IMR-90 (cell line): ENCODE results near the gene C6orf89.

Experiments used
- BHLHE40 ChIP-seq: fragments of 150-350 bp; IDR thresholded peaks from 2 replicates; pipeline ENCODE4 v1.6.1; 2016; ENCODE audit warnings: mild to moderate bottlenecking, low read depth, low read length
- CHD1 ChIP-seq: IDR thresholded peaks from 2 replicates; pipeline ENCODE4 v1.6.1; 2012; ENCODE audit warnings: low read depth, low read length, improper control_type of control experiment
- CTCF ChIP-seq: conservative IDR thresholded peaks from 2 replicates; pipeline ENCODE4 v1.5.1; 2012; ENCODE audit warnings: mild to moderate bottlenecking, low read depth, low read length, improper control_type of control experiment
- FOS ChIP-seq: fragments of 150-350 bp; IDR thresholded peaks from 2 replicates; pipeline ENCODE4 v1.6.1; 2016; ENCODE audit warnings: low read depth, low read length
- MAZ ChIP-seq: IDR thresholded peaks from 2 replicates; pipeline ENCODE4 v1.6.1; 2012; ENCODE audit warnings: low read depth, mild to moderate bottlenecking, low read length, improper control_type of control experiment, moderate library complexity, borderline replicate concordance
- POLR2A ChIP-seq: IDR thresholded peaks from 2 replicates; pipeline ENCODE4 v1.6.1; 2012; ENCODE audit warnings: mild to moderate bottlenecking, low read depth, low read length
- RCOR1 ChIP-seq: IDR thresholded peaks from 2 replicates; pipeline ENCODE4 v1.6.1; 2012; ENCODE audit warnings: mild to moderate bottlenecking, low read length, improper control_type of control experiment; ENCODE audit not compliant: insufficient replicate concordance
- RFX5 ChIP-seq: IDR thresholded peaks from 2 replicates; pipeline ENCODE4 v1.8.0; 2012; ENCODE audit warnings: low read depth, mild to moderate bottlenecking, low read length, moderate library complexity
- SMC3 ChIP-seq: fragments of 150-350 bp; IDR thresholded peaks from 2 replicates; pipeline ENCODE4 v1.6.1; 2016; ENCODE audit warnings: low read depth, mild to moderate bottlenecking, antibody characterized with exemption, low read length, moderate library complexity
- USF2 ChIP-seq: fragments of 150-350 bp; IDR thresholded peaks from 2 replicates; pipeline ENCODE4 v1.6.1; 2017; ENCODE audit warnings: mild to moderate bottlenecking, antibody characterized with exemption, low read length, low read depth

- no peak for TF ChIP-seq CTCF
- TF ChIP-seq SMC3 = no peak
- TF ChIP-seq POLR2A = no peak
- TF ChIP-seq FOS = no peak
- TF ChIP-seq BHLHE40 = no peak
- no peak for TF ChIP-seq CHD1
- no peak for TF ChIP-seq MAZ
- TF ChIP-seq USF2 = no peak
- no peak for TF ChIP-seq RCOR1
- no peak for TF ChIP-seq RFX5
Observed at GRCh38 chr6:36958775-36959554, 73.2 kb downstream of the C6orf89 start.
